Loucy (cell line): ENCODE results near the gene SLC26A2.

Source experiments
- H2AFZ ChIP-seq: fragments of 200-600 bp; sonication (generic); 2 replicates; pipeline ENCODE4 v1.6.0; 2016; ENCODE audit warnings: antibody characterized with exemption, mild to moderate bottlenecking, low read length, moderate library complexity
- H3F3A ChIP-seq: fragments of 200-600 bp; 2 replicates; pipeline ENCODE4 v1.6.0; 2016; ENCODE audit warnings: antibody characterized with exemption, low read depth, mild to moderate bottlenecking
- H3K27me3 ChIP-seq: fragments of 200-600 bp; sonication (generic); 2 replicates; pipeline ENCODE4 v1.6.1; 2014; ENCODE audit warnings: low read length, mild to moderate bottlenecking; ENCODE audit not compliant: insufficient read depth, poor library complexity, severe bottlenecking
- H3K36me3 ChIP-seq: fragments of 200-600 bp; sonication (generic); 2 replicates; pipeline ENCODE4 v1.6.1; 2016; ENCODE audit warnings: low read length; ENCODE audit not compliant: insufficient read depth
- H3K4me1 ChIP-seq: fragments of 200-600 bp; sonication (generic); 2 replicates; pipeline ENCODE4 v1.5.1; 2014; ENCODE audit warnings: low read length, mild to moderate bottlenecking; ENCODE audit not compliant: insufficient read depth, poor library complexity, severe bottlenecking
- H3K4me2 ChIP-seq: fragments of 200-600 bp; sonication (generic); 2 replicates; pipeline ENCODE4 v1.6.0; 2014; ENCODE audit warnings: antibody characterized with exemption, low read length, low read depth, mild to moderate bottlenecking; ENCODE audit not compliant: poor library complexity, severe bottlenecking
- H3K4me3 ChIP-seq: fragments of 200-600 bp; sonication (generic); 2 replicates; pipeline ENCODE4 v1.5.1; 2014; ENCODE audit warnings: low read length, mild to moderate bottlenecking, mixed read lengths; ENCODE audit not compliant: poor library complexity, severe bottlenecking
- H3K79me2 ChIP-seq: fragments of 200-600 bp; sonication (generic); 2 replicates; pipeline ENCODE4 v1.6.1; 2014; ENCODE audit warnings: low read length; ENCODE audit not compliant: insufficient read depth
- H3K9ac ChIP-seq: fragments of 200-600 bp; sonication (generic); 2 replicates; pipeline ENCODE4 v1.6.0; 2014; ENCODE audit warnings: mild to moderate bottlenecking, low read depth, low read length, moderate library complexity; ENCODE audit not compliant: poor library complexity, severe bottlenecking
- H3K9me2 ChIP-seq: fragments of 200-600 bp; sonication (generic); replicated peaks from 2 replicates; pipeline ENCODE4 v1.6.1; 2016; ENCODE audit warnings: low read depth, low read length, mixed read lengths
- H3K9me3 ChIP-seq: fragments of 200-600 bp; sonication (generic); 2 replicates; pipeline ENCODE4 v1.6.1; 2014; ENCODE audit warnings: mild to moderate bottlenecking, antibody characterized with exemption, low read length, low read depth; ENCODE audit not compliant: insufficient read depth
- H4K20me1 ChIP-seq: fragments of 200-600 bp; sonication (generic); 2 replicates; pipeline ENCODE4 v1.6.0; 2014; ENCODE audit warnings: antibody characterized with exemption, low read length, mild to moderate bottlenecking; ENCODE audit not compliant: insufficient read depth, poor library complexity, severe bottlenecking
- CTCF ChIP-seq: fragments of 200-600 bp; sonication (generic); conservative IDR thresholded peaks from 2 replicates; pipeline ENCODE4 v1.5.1; 2014; ENCODE audit warnings: mild to moderate bottlenecking, antibody characterized with exemption, low read length
- EZH2phosphoT487 ChIP-seq: fragments of 200-600 bp; IDR thresholded peaks from 2 replicates; pipeline ENCODE4 v1.6.1; 2018; ENCODE audit warnings: antibody characterized with exemption, mild to moderate bottlenecking, moderate library complexity, borderline replicate concordance

Gene SLC26A2

GRCh38 chr5:150013931-150014330, 53.4 kb downstream of the SLC26A2 start:
- H3K36me3 ChIP-seq, result peaks cover 94% of the 10 kb centered on the region

GRCh38 chr5:150014456-150014855, 53.9 kb downstream of the SLC26A2 start:
- Histone ChIP-seq H4K20me1 (no peaks in the 10 kb centered on the region), H3K27me3 (no peaks in the 10 kb centered on the region), H3K4me3 (no peak overlapping the region), H3K4me1 (no peaks in the 10 kb centered on the region), H3K36me3 (peaks cover 94% of the 10 kb centered on the region), H3F3A (no peaks in the 10 kb centered on the region), H3K9me3 (peaks cover 2% of the 10 kb centered on the region; the same call in 1 of the 2 replicates), H3K79me2 (0 out of 2 replicates have a peak, but pooled peaks cover under 1% of the 10 kb centered on the region), H3K4me2 (no peak overlapping the region), H3K9ac (no peak overlapping the region), H3K9me2 (no peaks in the 10 kb centered on the region), H2AFZ (no peak overlapping the region)
- no peak for TF ChIP-seq CTCF
- TF ChIP-seq EZH2phosphoT487, result no peak

More at GRCh38 chr5:150013931-150014330, 53.4 kb downstream of the SLC26A2 start:
- H3K9ac ChIP-seq, result no peak overlapping the region
- H3F3A ChIP-seq, result no peaks in the 10 kb centered on the region
- no peaks in the 10 kb centered on the region for H3K4me1 ChIP-seq
- no peaks in the 10 kb centered on the region for H3K9me2 ChIP-seq
- no peak overlapping the region for H3K4me2 ChIP-seq
- no peak overlapping the region for H3K4me3 ChIP-seq
- H3K27me3 ChIP-seq, result no peaks in the 10 kb centered on the region
- H3K79me2 ChIP-seq, result 0 out of 2 replicates have a peak, but pooled peaks cover 3% of the 10 kb centered on the region
- H3K9me3 ChIP-seq, result peaks cover 2% of the 10 kb centered on the region; the same call in 1 of the 2 replicates
- TF ChIP-seq CTCF, result no peak
- no peak for TF ChIP-seq EZH2phosphoT487
- H4K20me1 ChIP-seq, result peaks cover 4% of the 10 kb centered on the region
- H2AFZ ChIP-seq, result no peak overlapping the region

GRCh38 chr5:150015415-150015814, 54.9 kb downstream of the SLC26A2 start:
- Histone ChIP-seq H4K20me1 (no peaks in the 10 kb centered on the region), H3K4me2 (no peak overlapping the region), H3K36me3 (peaks cover 94% of the 10 kb centered on the region), H3K9me2 (no peaks in the 10 kb centered on the region), H3K4me1 (no peaks in the 10 kb centered on the region), H3K9ac (no peak overlapping the region), H3K4me3 (no peak overlapping the region), H2AFZ (no peak overlapping the region), H3K27me3 (no peaks in the 10 kb centered on the region), H3K79me2 (no peaks in the 10 kb centered on the region), H3K9me3 (peaks cover 2% of the 10 kb centered on the region; the same call in 1 of the 2 replicates), H3F3A (no peaks in the 10 kb centered on the region)
- TF ChIP-seq CTCF (no peak), EZH2phosphoT487 (no peak)
